SK-N-SH treated with all-trans-retinoic acid at 6 μM for 48 hours (cell line): ENCODE data around the gene FCSK.

Experiments
- ARNTL ChIP-seq: fragments of 450-650 bp; formaldehyde crosslinking; IDR thresholded peaks from 2 replicates; pipeline ENCODE4 v1.5.0; 2020; ENCODE audit warnings: low read depth, mild to moderate bottlenecking, moderate library complexity, borderline replicate concordance
- GLIS3 ChIP-seq: fragments of 250-450 bp; sonication (Bioruptor Pico); IDR thresholded peaks from 2 replicates; pipeline ENCODE4 v1.5.0; 2020; ENCODE audit warnings: mild to moderate bottlenecking, moderate library complexity
- PATZ1 ChIP-seq: fragments of 250-450 bp; sonication (Bioruptor Pico); IDR thresholded peaks from 2 replicates; pipeline ENCODE4 v1.8.0; 2020; ENCODE audit warnings: mild to moderate bottlenecking, moderate library complexity, borderline replicate concordance
- PPARA ChIP-seq: fragments of 250-450 bp; sonication (Bioruptor Pico); IDR thresholded peaks from 2 replicates; pipeline ENCODE4 v1.5.0; 2020; ENCODE audit warnings: mild to moderate bottlenecking, borderline replicate concordance
- RARB ChIP-seq: fragments of 250-450 bp; sonication (Bioruptor Pico); IDR thresholded peaks from 2 replicates; pipeline ENCODE4 v1.8.0; 2021; ENCODE audit warnings: mild to moderate bottlenecking, moderate library complexity
- SNAI2 ChIP-seq: fragments of 250-450 bp; sonication (Bioruptor Pico); IDR thresholded peaks from 2 replicates; pipeline ENCODE4 v1.5.0; 2020; ENCODE audit warnings: mild to moderate bottlenecking, moderate library complexity
- TOX ChIP-seq: fragments of 250-450 bp; sonication (Bioruptor Pico); IDR thresholded peaks from 2 replicates; pipeline ENCODE4 v1.8.0; 2021; ENCODE audit warnings: mild to moderate bottlenecking, moderate library complexity, borderline replicate concordance
- ZFP3 ChIP-seq: fragments of 250-450 bp; sonication (Bioruptor Pico); IDR thresholded peaks from 2 replicates; pipeline ENCODE4 v1.5.0; 2020; ENCODE audit warnings: mild to moderate bottlenecking, moderate library complexity
- ZFP30 ChIP-seq: fragments of 450-650 bp; formaldehyde crosslinking; IDR thresholded peaks from 2 replicates; pipeline ENCODE4 v1.5.0; 2022; ENCODE audit warnings: mild to moderate bottlenecking, moderate library complexity
- ZNF8 ChIP-seq: fragments of 450-650 bp; formaldehyde crosslinking; IDR thresholded peaks from 2 replicates; pipeline ENCODE4 v1.5.0; 2020; ENCODE audit warnings: mild to moderate bottlenecking, moderate library complexity

- TF ChIP-seq ZFP30 = no peak
- no peak for TF ChIP-seq TOX (CRISPR knock-in tag)
- no peak for TF ChIP-seq PPARA (CRISPR knock-in tag)
- no peak for TF ChIP-seq RARB (CRISPR knock-in tag)
- no peak for TF ChIP-seq ZFP3 (CRISPR knock-in tag)
- no peak for TF ChIP-seq ARNTL (CRISPR knock-in tag)
- no peak for TF ChIP-seq ZNF8 (CRISPR knock-in tag)
- TF ChIP-seq SNAI2 (CRISPR knock-in tag) = no peak
- TF ChIP-seq GLIS3 (CRISPR knock-in tag) = no peak
- TF ChIP-seq PATZ1 = no peak
Measured at GRCh38 chr16:70482624-70483023, 28.2 kb downstream of the FCSK start.
